NCI-H345 (cell line): Measurements from ENCODE around the gene GLIPR2.
"Not testable (repeated sequence)": the region's sequence is repeated elsewhere in the genome, so short reads cannot be mapped to it uniquely, and the experiment has no call there.

Experiments
- DNase-seq: peaks from one replicate; lab custom pipeline; 2025; lab: John Stamatoyannopoulos, UW

The GLIPR2 gene, protein sequence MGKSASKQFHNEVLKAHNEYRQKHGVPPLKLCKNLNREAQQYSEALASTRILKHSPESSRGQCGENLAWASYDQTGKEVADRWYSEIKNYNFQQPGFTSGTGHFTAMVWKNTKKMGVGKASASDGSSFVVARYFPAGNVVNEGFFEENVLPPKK

DNA sequence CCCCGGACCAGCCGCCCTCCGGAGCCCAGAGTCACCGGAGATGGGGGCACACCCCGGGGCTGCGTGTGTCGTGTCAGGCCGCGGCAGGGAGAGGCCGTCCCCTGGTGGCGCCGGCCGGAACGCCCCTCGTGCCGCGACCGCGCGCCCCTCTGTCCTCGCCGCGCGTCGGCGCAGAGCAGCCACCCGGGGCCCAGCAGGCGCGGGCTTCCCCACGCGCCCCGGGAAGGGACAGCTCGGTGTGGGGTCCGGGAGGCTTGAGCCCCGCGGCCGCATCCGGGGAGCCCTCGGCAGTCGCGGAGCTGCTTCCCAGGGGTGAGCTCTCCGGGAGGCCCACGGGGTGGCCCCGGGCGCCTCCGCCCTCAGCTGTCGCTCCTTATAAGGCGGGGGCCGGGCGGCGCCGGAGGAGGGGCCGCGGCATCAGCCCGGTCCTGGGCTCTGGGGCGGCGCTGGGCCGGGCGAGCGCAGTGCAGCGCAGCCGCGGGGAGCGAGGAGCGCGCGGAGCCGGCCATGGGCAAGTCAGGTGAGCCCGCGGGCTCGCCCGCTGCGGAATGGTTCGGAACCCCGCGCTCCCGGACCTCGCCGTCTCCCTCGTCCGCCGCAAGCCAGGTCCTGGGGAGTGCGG, at the start of gene GLIPR2:
GLIPR2 (plus strand) TSS at position 462 of the 622 bp plus-strand sequence; CDS start at position 508, 46 bp downstream.
- DNase-seq, result peak; percentile 38

DNA sequence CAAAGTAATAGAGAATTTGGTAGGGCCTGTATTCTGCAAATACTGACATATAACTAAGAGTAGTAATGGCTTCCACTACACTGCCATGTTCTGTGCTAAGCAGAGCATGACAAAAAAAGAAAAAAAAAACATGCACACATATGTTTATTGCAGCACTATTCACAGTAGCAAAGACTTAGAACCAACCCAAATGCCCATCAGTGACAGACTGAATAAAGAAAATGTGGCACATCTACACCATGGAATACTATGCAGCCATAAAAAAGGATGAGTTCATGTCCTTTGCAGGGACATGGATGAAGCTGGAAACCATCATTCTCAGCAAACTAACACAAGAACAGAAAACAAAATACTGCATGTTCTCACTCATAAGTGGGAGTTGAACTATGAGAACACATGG, 49.5 kb upstream of the GLIPR2 start:
- DNase-seq, result not testable (repeated sequence)

DNA sequence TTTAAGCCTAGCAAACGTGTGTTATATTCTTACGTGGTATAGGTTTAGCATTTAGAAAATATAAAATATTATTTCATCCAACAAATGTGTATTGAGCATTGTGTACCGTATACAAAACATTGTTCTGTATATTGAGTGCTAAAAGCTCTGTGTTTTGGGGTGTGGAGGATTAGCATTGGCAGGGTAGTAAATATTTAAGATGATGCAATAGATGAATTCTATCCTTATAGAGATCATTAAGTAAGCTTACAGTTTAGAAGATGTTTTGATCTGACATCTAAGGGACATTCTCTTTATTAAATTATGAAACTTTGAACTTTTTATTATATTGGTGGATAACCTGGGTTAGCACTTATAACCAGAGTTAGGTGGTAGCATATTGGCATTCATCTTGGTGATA, 48.5 kb upstream of the GLIPR2 start:
- DNase-seq, result no peak

DNA sequence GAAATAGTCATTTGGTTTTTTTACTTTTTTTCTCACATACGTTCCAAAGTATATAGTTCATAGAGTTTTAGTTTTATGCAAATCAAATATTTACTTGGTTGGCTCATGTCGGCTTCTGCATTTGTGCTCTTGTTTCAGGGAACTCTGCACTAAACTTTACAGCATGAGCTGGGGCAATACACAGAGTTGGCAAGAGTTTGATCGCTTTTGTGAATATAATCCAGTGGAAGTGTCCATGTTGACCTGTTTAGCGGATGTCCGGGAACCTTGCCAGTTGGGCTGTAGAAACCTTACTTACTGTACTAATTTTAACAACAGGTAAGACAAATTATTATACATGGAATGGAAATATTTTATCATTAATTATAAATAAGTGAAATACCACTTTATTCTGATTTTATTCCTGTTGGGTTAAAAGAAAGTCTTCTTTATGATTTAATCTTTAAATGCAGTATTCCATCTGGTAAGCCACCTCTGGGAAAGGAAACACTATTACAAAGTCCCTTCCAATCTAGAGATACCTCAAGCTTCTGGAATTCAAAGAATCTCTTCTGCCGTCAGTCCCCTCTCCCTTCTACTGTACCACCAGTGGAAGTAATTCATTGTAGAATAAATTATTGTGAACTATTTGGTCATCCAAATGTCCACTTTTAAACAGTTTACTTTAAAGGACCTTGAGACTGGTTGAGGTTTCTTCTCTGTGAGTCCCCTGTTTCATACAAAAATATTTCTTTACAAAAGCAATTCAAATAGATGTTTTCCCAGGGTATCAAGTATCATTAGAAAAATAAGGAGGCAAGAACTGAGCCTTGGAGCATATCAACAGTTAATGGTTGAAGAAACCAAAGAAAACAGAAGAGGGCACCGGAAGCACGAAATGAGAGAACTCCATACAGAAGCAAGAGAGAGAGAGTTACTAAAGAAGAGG, 45.2 kb upstream of the GLIPR2 start:
- DNase-seq, result no peak

DNA sequence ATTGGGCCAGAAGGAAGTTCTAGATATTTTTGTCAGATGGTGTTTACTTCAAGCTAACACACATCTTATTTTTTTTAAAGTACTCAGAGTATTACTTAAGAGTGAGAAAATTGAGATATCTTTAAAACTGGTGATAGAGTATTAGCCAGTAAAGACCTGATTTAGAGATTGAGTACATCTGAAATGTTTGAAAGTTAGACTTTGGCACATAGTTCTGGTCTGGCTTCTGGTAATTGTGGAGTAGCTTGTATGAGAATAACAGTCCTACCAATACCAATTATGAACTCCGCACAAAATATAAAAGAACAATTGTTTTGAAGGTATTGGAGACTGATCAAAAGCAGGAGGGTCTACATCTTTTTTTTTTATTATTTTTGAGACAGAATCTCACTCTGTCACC, 44.5 kb upstream of the GLIPR2 start:
- no peak for DNase-seq

DNA sequence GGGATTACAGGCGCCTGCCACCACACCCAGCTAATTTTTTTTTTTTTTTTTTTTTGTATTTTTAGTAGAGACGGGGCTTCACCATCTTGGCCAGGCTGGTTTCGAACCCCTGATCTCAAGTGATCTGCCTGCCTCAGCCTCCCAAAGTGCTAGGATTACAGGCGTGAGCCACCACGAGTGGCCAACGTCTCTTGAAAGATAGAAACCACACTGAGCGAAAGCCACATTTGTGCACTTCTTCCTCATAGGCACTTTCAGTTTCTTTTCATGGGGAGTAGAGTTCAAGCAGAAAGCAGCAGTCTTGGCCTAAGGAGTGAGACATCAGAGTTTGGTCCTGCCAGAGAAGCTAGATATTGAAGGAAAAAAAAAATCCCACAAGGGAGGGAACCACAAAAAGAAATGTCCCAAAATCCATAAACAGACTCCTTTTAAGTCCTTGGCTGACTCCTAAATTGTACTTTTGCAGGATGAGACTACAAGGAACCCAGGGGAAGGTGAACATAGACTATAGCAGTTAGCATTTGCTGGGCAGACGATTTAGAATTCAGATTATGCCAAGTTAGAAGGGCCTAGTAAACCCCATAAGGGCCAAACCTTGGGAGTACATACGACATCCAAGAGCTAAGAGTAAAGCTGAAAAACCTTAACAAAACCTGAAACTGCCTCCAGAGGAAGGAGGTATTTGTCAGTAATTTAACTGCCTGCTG, 43.9 kb upstream of the GLIPR2 start:
- DNase-seq, result no peak

DNA sequence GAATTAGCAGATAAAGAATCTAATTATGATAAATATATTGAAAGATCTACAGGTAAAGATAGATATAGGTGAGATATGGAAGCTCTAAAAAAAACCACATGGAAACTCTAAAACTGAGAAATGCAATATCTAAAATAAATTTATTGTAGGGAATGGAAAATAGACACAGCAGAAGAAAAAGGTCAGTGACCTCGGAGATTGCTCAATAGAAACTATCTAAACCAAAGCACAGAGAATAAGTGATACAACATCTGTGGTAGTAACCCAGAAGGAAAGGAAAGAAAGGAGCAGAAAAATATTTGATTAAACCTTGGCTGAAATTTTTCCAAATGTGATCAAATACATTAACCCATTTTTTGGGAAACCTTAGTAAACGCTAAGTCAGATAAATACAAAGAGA, 43.1 kb upstream of the GLIPR2 start:
- no peak for DNase-seq

DNA sequence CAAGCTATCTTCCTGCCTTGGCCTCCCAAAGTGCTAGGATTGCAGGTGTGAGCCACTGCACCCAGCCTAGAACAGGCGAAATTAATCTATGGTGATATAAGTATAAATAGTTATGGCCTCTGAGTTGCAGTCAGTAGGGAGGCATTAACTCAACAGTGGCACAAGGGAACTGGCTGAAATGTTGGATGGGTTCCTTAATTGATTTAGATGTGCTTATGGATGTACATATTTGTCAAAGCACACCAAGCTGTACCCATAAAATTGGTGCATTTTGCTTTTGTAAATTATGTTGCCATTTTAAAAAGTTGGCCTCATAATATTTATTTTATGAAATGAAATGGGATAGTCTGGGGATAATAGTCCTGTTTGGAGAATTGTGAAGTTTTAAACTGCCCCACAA, 36.8 kb upstream of the GLIPR2 start:
- no peak for DNase-seq

DNA sequence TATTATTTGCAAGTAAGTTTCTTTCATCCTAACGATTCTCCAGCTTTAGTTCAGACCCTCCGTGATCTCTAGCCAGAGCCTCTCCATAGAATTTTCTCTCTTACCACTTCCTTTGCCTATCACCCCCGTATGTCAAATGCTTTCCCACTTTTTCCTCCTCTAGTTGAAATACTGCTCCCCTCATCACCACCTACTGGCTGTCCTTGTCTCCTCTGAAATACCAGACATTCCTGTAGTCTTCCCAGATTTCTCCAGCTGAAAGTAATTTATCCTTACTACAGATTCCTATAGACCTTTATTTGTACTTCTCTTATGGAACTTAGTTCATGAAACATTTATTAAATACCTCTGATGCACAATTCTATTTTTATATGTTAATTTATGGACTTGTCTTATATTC, 36.0 kb upstream of the GLIPR2 start:
- DNase-seq, result no peak

DNA sequence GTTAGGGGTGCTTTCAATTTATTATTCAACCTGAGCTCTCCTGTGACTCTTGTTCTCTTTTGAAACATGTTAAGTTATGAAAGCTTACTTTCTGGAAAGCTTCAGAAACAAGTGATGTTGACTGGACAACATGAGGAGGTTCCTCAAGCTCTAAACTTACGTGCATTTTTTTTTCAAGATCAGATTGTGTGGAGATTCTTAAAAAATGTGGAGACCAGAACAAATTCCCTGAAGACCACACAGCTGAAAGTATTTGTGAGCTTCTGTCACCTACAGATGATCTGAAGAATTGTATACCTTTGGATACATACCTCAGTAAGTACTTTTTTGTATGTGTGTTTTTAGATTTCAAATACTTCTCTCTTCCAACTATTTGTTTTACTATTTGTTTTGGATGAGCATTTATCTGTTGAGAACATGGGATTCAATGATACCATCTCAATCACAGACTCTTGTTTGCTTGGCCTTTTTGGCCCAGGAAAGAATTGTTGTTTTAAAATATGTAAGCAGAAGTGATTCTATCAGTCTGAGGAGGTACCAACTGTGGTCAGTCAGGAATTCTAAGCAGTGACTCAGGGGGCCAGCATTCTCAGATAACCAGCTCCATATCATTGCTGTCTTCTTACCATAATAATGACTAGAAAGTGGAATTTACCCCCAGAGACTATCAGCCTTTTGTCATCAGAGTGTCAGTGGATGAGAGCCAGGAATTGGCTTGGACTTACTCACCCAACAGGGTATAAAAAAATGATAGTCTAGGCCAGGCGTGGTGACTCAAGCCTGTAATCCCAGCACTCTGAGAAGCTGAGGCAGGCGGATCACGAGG, 34.4 kb upstream of the GLIPR2 start:
- no peak for DNase-seq

DNA sequence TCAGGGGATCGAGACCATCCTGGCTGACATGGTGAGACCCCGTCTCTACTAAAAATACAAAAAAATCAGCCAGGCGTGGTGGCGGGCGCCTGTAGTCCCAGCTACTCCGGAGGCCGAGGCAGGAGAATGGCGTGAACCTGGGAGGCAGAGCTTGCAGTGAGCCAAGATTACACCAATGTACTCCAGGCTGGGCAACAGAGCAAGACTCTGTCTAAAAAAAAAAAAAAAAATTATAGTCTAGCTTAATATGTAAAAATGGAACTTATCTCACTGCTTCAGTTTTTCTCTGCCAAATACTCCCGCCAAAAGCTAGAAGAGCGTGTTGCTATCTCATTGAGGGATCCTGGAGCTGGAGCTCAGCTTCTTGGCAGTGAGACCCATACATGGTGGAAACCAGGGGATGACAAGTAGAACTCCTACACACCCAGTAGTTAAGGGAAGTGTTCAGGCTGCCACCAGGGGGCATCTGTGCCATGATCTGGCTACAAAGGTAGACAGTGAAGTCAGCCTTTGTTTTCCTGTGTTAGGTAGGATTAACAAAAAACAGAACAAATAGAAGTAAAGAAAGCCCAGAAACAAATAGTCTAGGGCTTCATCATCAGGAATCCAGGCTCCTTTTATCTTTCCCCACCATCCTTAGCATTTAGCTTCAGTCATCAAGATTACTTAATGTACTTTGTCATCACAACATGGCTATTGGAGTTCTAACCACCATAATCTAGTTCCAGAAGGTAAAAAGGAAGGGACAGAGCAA, 33.6 kb upstream of the GLIPR2 start:
- peak; percentile 63 for DNase-seq

DNA sequence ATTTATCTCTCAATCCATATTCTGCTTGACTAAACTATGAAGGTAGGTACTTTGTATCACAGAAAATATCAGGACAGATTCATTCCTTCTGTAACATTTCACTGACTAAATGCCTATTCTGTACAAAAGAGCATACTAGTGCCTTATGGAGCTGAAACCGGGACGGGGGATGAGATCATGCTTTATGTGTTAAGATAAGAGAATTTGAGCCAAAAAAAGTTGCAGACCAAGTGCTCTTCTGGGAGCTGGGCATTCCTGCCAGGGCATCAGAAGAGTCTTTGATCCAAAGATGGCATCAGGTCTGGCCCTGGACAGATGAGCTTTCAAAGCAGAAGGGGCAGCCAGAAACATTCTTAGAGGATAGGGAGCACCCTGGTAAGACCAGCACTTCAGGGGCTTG, 27.5 kb upstream of the GLIPR2 start:
- no peak for DNase-seq

DNA sequence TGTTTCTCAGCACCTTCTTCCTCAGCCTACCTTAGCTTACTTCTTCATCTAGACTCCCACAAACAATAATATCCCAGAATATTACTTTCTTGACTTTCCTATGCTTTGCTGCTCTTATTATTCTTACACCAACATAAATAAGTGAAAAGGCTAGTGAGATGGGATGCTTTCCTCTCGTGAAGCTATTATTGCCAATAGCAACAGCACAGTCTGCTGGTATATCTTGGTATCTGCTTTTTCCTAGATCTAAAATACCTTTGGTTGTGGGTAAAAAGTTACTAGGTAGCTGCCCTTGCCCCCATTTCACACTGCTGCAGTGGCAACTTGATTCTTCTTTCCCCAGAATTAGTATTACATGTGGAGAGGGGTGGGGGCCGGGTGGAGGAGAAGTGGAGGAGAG, 26.1 kb upstream of the GLIPR2 start:
- no peak for DNase-seq

DNA sequence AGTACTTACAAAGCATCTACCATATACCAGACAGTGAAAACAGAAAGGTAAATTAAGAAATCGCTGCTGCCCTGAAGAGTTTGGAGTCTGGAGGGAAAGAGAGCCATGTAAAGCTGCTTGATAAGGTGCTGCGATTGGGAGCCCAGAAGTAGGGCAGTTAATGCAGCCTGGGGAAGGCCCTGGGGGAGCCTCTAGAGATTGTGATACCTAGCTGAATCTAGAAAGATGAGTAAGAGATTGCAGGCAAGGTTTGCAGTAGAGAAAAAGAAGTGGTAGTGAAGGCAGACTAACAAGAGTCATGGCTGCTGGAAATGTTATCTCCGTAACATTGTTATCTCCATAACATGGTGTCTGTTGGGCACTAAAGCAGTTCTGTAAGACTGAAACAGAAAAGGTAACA, 24.0 kb upstream of the GLIPR2 start:
- no peak for DNase-seq

DNA sequence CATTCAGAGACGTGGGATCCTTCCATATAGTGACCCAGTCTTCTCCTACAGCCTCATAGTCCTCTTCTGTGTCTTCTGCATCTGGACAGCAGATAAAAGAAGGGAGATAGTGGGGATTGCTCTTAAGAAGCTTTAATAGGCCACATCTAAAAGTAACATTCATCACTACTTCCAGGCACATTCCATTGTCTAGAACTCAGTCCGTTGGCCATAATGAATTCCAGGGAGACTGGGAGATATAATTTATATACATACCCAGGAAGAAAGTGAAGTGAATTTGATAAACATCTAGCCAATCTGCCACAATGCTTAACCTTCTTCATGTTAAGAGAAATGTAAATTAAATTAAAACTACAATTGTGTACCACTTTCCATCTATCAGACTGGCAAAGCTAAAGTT, 22.5 kb upstream of the GLIPR2 start:
- no peak for DNase-seq

DNA sequence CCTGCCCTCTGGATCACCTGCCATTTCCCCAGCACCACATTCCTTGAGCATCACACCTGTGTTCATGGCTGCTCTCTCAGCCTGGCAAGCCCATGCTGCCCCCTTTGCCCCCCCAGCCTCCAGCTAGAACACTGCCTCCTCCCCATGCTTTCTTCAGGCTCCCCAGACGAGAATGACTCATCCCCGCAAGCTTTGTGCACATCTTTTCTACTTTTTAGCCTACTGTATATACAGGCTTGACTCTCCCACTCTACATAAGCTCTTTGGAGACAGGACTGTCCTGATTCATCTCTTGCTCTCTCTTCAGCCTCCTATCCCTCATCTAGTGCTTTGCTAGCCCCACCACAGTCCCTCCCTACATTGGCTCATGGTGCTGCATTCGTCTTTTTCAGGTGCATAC, 19.9 kb upstream of the GLIPR2 start:
- no peak for DNase-seq

DNA sequence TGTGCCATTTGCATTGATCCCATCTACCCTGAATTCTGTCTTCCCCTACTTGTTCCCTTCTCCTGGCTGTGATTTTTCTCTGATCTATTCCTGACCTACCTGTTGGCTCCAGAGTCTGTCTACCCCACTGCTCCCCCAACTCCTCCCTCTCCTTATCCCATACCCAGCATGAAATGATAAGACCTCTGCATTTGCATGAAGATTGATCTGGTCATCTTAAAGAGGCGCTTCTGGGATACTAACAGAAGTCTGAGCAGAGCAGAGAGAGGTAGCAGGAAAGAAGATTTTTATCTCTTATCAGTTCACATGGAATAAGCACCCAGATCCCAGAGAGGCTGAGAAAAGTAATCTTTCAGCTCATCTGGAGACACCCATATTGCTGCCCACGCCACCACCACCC, 18.3 kb upstream of the GLIPR2 start:
- no peak for DNase-seq

DNA sequence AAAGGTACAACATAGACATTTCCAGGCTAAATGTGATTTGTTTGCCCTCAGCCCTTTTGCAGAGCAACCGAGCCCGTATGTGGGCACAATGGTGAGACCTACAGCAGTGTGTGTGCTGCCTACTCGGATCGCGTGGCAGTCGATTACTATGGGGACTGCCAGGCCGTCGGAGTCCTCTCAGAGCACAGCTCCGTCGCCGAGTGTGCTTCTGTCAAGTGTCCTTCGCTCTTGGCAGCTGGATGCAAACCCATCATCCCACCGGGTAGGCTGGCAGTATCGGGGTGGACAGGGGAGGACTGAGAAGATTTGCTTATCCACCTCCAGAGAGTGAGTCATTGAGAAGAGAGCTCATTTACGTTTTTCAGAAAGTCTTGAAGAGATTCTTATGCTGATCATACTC, 17.8 kb upstream of the GLIPR2 start:
- DNase-seq, result no peak

DNA sequence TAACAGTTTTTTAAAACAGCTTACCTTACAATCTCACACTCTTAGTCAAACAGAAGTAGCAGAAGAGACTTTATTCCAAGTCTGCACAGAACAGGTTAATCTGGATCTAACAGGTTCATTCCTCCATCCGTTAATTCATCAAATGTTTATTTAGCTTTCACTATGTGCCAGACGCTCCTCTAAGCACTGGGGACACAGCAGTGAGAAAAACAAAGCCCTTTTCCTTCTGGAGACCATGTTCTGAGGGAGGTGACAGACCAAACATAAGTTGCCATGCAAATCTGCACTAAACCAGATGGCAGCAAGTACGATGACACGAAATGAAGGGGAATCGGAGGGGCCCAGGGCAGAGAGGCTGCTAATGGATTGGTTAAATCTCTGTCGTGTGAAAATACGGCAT, 17.1 kb upstream of the GLIPR2 start:
- no peak for DNase-seq

DNA sequence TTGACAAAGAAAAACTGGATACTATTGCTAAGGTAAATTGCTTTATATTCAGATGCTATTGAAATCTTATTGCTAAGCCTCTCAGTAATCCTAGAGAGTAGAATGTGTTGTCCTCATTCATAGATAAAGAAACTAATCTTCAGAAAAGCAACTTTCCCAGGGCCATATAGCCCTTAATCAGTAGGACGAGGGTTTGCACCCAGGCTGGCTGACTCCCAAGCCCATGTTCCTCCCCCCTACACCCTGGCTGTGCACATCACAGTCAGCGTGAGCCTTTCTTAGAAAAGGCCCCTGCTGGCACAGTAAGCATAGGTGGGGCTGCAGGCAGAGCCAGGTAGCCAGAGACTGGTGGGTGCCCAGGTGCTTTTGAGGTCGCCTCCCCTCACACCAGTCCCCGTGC, 15.8 kb upstream of the GLIPR2 start:
- no peak for DNase-seq

DNA sequence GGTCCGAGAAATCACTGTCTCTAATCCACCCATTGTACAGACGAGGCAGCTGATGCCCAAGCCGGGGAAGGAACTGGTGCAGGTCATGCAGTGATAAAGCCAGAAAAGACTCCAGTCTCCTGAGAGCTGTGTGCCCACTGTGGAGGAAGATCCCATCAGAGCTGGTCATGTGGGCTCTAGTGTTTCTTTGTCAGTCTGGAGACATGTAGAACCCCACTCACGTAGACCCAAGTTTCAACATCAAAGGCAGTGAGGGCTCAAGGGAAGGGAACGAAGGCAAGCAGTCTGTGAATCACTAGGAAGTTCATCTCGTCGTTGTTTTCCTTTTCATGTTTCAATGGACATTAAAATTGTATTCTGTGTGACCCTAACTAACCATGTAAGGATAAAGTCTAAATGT, 14.6 kb upstream of the GLIPR2 start:
- DNase-seq, result no peak
